IMR-90 (cell line): ENCODE measurements around the gene VEPH1. TPM values are rescaled to one million over a fixed set of nuclear protein-coding genes. Genes with fewer than 3 reads are reported as not detected.

ENCODE experiments used
- ATAC-seq: fragments of 200-7000 bp; cut with Tn5 transposase; 2 replicates; pipeline ENCODE4 v1.9.1; 2020; ENCODE audit warnings: low read depth, mild to moderate bottlenecking, moderate library complexity
- BruUV-seq: library from RNA; stranded (reverse); fragments of 400-500 nt; replicated peaks from 2 replicates; lab custom pipeline; 2021; lab: Mats Ljungman, UMichigan
- CTCF ChIA-PET: fragments of 300-600 bp; formaldehyde crosslinking; extraction: SDS; loops from one replicate; lab custom pipeline; 2021; ENCODE audit warnings: antibody characterized with exemption; lab: Yijun Ruan, JAX
- POLR2A ChIA-PET: fragments of 300-600 bp; sonication (Branson Sonifier 250); formaldehyde crosslinking; loops from one replicate; lab custom pipeline; 2022; ENCODE audit warnings: antibody characterized with exemption; ENCODE audit not compliant: unreplicated experiment; lab: Charles Lee
- DNase-seq: peaks from one replicate; pipeline ENCODE4 v3.0.0; 2013
- H2AFZ ChIP-seq: replicated peaks from 2 replicates; pipeline ENCODE3; 2013; ENCODE audit warnings: low read length, mild to moderate bottlenecking; ENCODE audit not compliant: poor library complexity
- H2AK5ac ChIP-seq: 2 replicates; pipeline ENCODE4 v1.6.1; 2013; ENCODE audit warnings: low read depth, low read length, inconsistent platforms
- H2AK9ac ChIP-seq: replicated peaks from 2 replicates; pipeline ENCODE3; 2013; ENCODE audit warnings: mild to moderate bottlenecking, low read depth, low read length, moderate library complexity; ENCODE audit not compliant: poor library complexity
- H2BK120ac ChIP-seq: 2 replicates; pipeline ENCODE4 v1.6.1; 2013; ENCODE audit warnings: low read depth, low read length, inconsistent platforms
- H2BK15ac ChIP-seq: 3 replicates; pipeline ENCODE4 v1.6.1; 2013; ENCODE audit warnings: low read depth, low read length, inconsistent platforms
- H2BK20ac ChIP-seq: 2 replicates; pipeline ENCODE4 v1.6.1; 2013; ENCODE audit warnings: low read depth, mild to moderate bottlenecking, inconsistent platforms, low read length, moderate library complexity
- H2BK5ac ChIP-seq: 2 replicates; pipeline ENCODE4 v1.6.1; 2013; ENCODE audit warnings: mild to moderate bottlenecking, low read depth, low read length, inconsistent platforms; ENCODE audit not compliant: poor library complexity, severe bottlenecking
- H3K14ac ChIP-seq: replicated peaks from 2 replicates; pipeline ENCODE4 v1.6.1; 2013; ENCODE audit warnings: low read depth, low read length, inconsistent platforms
- H3K18ac ChIP-seq: 2 replicates; pipeline ENCODE4 v1.6.1; 2013; ENCODE audit warnings: low read depth, low read length, control low read depth
- H3K23ac ChIP-seq: 2 replicates; pipeline ENCODE4 v1.6.1; 2013; ENCODE audit warnings: low read depth, low read length, inconsistent platforms
- H3K27ac ChIP-seq: 2 replicates; pipeline ENCODE4 v1.5.1; 2013; ENCODE audit warnings: mild to moderate bottlenecking, control low read depth, low read length; ENCODE audit not compliant: insufficient read depth
- H3K27me3 ChIP-seq: 2 replicates; pipeline ENCODE4 v1.6.1; 2013; ENCODE audit warnings: low read length; ENCODE audit not compliant: control insufficient read depth, insufficient read depth
- H3K36me3 ChIP-seq: 2 replicates; pipeline ENCODE4 v1.6.1; 2013; ENCODE audit warnings: low read length, mixed read lengths; ENCODE audit not compliant: control insufficient read depth, insufficient read depth
- H3K4ac ChIP-seq: 2 replicates; pipeline ENCODE4 v1.6.1; 2013; ENCODE audit warnings: low read depth, low read length, inconsistent platforms
- H3K4me1 ChIP-seq: 2 replicates; pipeline ENCODE4 v1.6.1; 2013; ENCODE audit warnings: low read length, mixed read lengths; ENCODE audit not compliant: control insufficient read depth, insufficient read depth
- H3K4me2 ChIP-seq: 2 replicates; pipeline ENCODE4 v1.6.1; 2013; ENCODE audit warnings: low read depth, mild to moderate bottlenecking, control low read depth, low read length, moderate library complexity
- H3K4me3 ChIP-seq: 2 replicates; pipeline ENCODE4 v1.5.1; 2013; ENCODE audit warnings: low read depth, mild to moderate bottlenecking, control low read depth, low read length, moderate library complexity; ENCODE audit not compliant: insufficient read depth
- H3K56ac ChIP-seq: 2 replicates; pipeline ENCODE4 v1.6.1; 2013; ENCODE audit warnings: low read length, inconsistent platforms; ENCODE audit not compliant: insufficient read depth; ENCODE audit errors: extremely low read depth
- H3K79me1 ChIP-seq, 2 experiments: 2 replicates each; pipeline ENCODE4 v1.6.1; 2013; ENCODE audit warnings: low read length in 2 of 2, inconsistent platforms in 1 of 2, low read depth in 1 of 2
- H3K9ac ChIP-seq: 2 replicates; pipeline ENCODE4 v1.6.1; 2013; ENCODE audit warnings: low read depth, low read length, control low read depth
- H3K9me1 ChIP-seq: 2 replicates; pipeline ENCODE4 v1.6.1; 2013; ENCODE audit warnings: low read length, inconsistent platforms; ENCODE audit not compliant: insufficient read depth
- H3K9me3 ChIP-seq: 2 replicates; pipeline ENCODE4 v1.6.1; 2013; ENCODE audit warnings: low read length; ENCODE audit not compliant: control insufficient read depth, insufficient read depth
- H4K20me1 ChIP-seq: 2 replicates; pipeline ENCODE4 v1.6.1; 2013; ENCODE audit warnings: low read length, inconsistent platforms; ENCODE audit not compliant: insufficient read depth
- H4K5ac ChIP-seq: 2 replicates; pipeline ENCODE4 v1.6.1; 2013; ENCODE audit warnings: mild to moderate bottlenecking, low read depth, low read length, control low read depth
- H4K8ac ChIP-seq, 2 experiments: 2 replicates each; pipeline ENCODE4 v1.6.1; 2013; ENCODE audit warnings: low read depth in 2 of 2, low read length in 2 of 2, control low read depth in 1 of 2, inconsistent platforms in 1 of 2
- H4K91ac ChIP-seq: 2 replicates; pipeline ENCODE4 v1.6.1; 2013; ENCODE audit warnings: low read depth, low read length, inconsistent platforms; ENCODE audit not compliant: insufficient read depth
- CEBPB ChIP-seq: IDR thresholded peaks from 2 replicates; pipeline ENCODE4 v1.6.1; 2012; ENCODE audit warnings: low read depth, low read length, improper control_type of control experiment
- CHD1 ChIP-seq: IDR thresholded peaks from 2 replicates; pipeline ENCODE4 v1.6.1; 2012; ENCODE audit warnings: low read depth, low read length, improper control_type of control experiment
- ELK1 ChIP-seq: fragments of 150-350 bp; IDR thresholded peaks from 2 replicates; pipeline ENCODE4 v1.6.1; 2016; ENCODE audit warnings: low read depth, mild to moderate bottlenecking, low read length, moderate library complexity, borderline replicate concordance
- FOS ChIP-seq: fragments of 150-350 bp; IDR thresholded peaks from 2 replicates; pipeline ENCODE4 v1.6.1; 2016; ENCODE audit warnings: low read depth, low read length
- MAFK ChIP-seq: IDR thresholded peaks from 2 replicates; pipeline ENCODE4 v1.6.1; 2012; ENCODE audit warnings: low read depth, low read length, improper control_type of control experiment
- MAZ ChIP-seq: IDR thresholded peaks from 2 replicates; pipeline ENCODE4 v1.6.1; 2012; ENCODE audit warnings: low read depth, mild to moderate bottlenecking, low read length, improper control_type of control experiment, moderate library complexity, borderline replicate concordance
- MXI1 ChIP-seq: IDR thresholded peaks from 2 replicates; pipeline ENCODE4 v1.6.1; 2012; ENCODE audit warnings: low read depth, mild to moderate bottlenecking, low read length, moderate library complexity, borderline replicate concordance
- NFE2L2 ChIP-seq: fragments of 150-350 bp; IDR thresholded peaks from 2 replicates; pipeline ENCODE4 v1.6.1; 2016; ENCODE audit warnings: low read depth, mild to moderate bottlenecking, low read length
- POLR2A ChIP-seq: IDR thresholded peaks from 2 replicates; pipeline ENCODE4 v1.6.1; 2012; ENCODE audit warnings: mild to moderate bottlenecking, low read depth, low read length
- RAD21 ChIP-seq: IDR thresholded peaks from 2 replicates; pipeline ENCODE4 v1.6.1; 2012; ENCODE audit warnings: low read length, improper control_type of control experiment
- RCOR1 ChIP-seq: IDR thresholded peaks from 2 replicates; pipeline ENCODE4 v1.6.1; 2012; ENCODE audit warnings: mild to moderate bottlenecking, low read length, improper control_type of control experiment; ENCODE audit not compliant: insufficient replicate concordance
- RFX5 ChIP-seq: IDR thresholded peaks from 2 replicates; pipeline ENCODE4 v1.8.0; 2012; ENCODE audit warnings: low read depth, mild to moderate bottlenecking, low read length, moderate library complexity
- SMC3 ChIP-seq: fragments of 150-350 bp; IDR thresholded peaks from 2 replicates; pipeline ENCODE4 v1.6.1; 2016; ENCODE audit warnings: low read depth, mild to moderate bottlenecking, antibody characterized with exemption, low read length, moderate library complexity
- USF2 ChIP-seq: fragments of 150-350 bp; IDR thresholded peaks from 2 replicates; pipeline ENCODE4 v1.6.1; 2017; ENCODE audit warnings: mild to moderate bottlenecking, antibody characterized with exemption, low read length, low read depth
- WGBS, 2 experiments: methylation state at CpG; one replicate each; pipeline versions ENCODE4 v1.1.5 to v1.1.7; 2013; ENCODE audit warnings: missing lambda C conversion rate in 2 of 2; ENCODE audit not compliant: insufficient read length in 1 of 2; ENCODE audit errors: extremely low coverage in 2 of 2; 5-methylcytosine and 5-hydroxymethylcytosine counted together
- dilution Hi-C: fragments of 300-500 bp; cut with HindIII; formaldehyde crosslinking; loops from one replicate; pipeline ENCODE4 v1.14.3; 2018; ENCODE audit warnings: low sequenced_read_pairs; ENCODE audit not compliant: unreplicated experiment
- in situ Hi-C: fragments of 300-500 bp; cut with MboI; formaldehyde crosslinking; loops from 3 replicates; pipeline ENCODE4 v1.14.3; 2019; ENCODE audit warnings: low sequenced_read_pairs, inconsistent platforms, mixed read lengths
- intact Hi-C: fragments of 100-400 bp; cut with micrococcal nuclease; formaldehyde crosslinking; loops from 2 replicates; pipeline ENCODE4 v1.10.0; 2022
- polyA plus RNA-seq, 3 experiments: library from polyadenylated mRNA; depleted of rRNA; stranded (reverse); fragments of >200 nt; gene quantifications; 2 replicates each; pipeline ENCODE4 v1.2.3, GENCODE V29; 2012; ENCODE audit warnings: low replicate concordance in 1 of 3
- total RNA-seq: library from RNA; depleted of rRNA; stranded (reverse); fragments of >200 nt; gene quantifications from 2 replicates; pipeline ENCODE4 v1.2.3, GENCODE V29; 2012

Gene VEPH1
- total and polyA plus RNA-seq, 2 of the 4 experiments (the other 2 are of a cell fraction), result 30.5 to 130 TPM

GRCh38 chr3:157369727-157370421, 133.3 kb downstream of the VEPH1 start:
- Histone ChIP-seq H2AFZ (no peak overlapping the region), H3K27me3 (no peaks in the 10 kb centered on the region), H3K14ac (no peak overlapping the region), H3K4me2 (no peak overlapping the region), H4K20me1 (no peaks in the 10 kb centered on the region), H4K5ac (no peak overlapping the region), H2BK15ac (no peak overlapping the region), H3K56ac (no peak overlapping the region), H3K4me1 (peaks cover 2% of the 10 kb centered on the region; the same call in 1 of the 2 replicates), H3K36me3 (no peaks in the 10 kb centered on the region), H3K9ac (no peak overlapping the region), H3K27ac (no peak overlapping the region), H3K4me3 (no peak overlapping the region), H2AK5ac (no peak overlapping the region), H3K18ac (no peak overlapping the region), H2BK120ac (no peak overlapping the region), H2BK20ac (no peak overlapping the region), H3K23ac (no peak overlapping the region), H3K79me1 (no peaks in the 10 kb centered on the region), H3K9me1 (peaks cover 3% of the 10 kb centered on the region; the same call in 1 of the 2 replicates), H2AK9ac (no peak overlapping the region), H3K4ac (no peak overlapping the region), H2BK5ac (no peak overlapping the region), H3K9me3 (no peaks in the 10 kb centered on the region), H4K8ac (no peak overlapping the region), H4K91ac (no peak overlapping the region)
- TF ChIP-seq RCOR1, result no peak
- TF ChIP-seq RAD21, result no peak
- TF ChIP-seq ELK1, result no peak
- no peak for TF ChIP-seq MXI1
- no peak for TF ChIP-seq SMC3
- no peak for TF ChIP-seq RFX5
- TF ChIP-seq CEBPB, result no peak
- no peak for TF ChIP-seq USF2
- no peak for TF ChIP-seq MAZ
- TF ChIP-seq NFE2L2, result no peak
- TF ChIP-seq POLR2A, result no peak
- TF ChIP-seq FOS, result no peak
- no peak for TF ChIP-seq CHD1
- no peak for TF ChIP-seq MAFK
- ChIA-PET CTCF (no interaction called here), POLR2A (no interaction called here)
- no TSS peak for BruUV-seq
- no peak for DNase-seq
- dilution Hi-C loops (no loop called here), intact Hi-C loops (loop anchor here (5.0 kb wide), 1 partner anchor 47 kb away; no protein-coding TSS in a partner anchor), in situ Hi-C loops (no loop called here)
- no CpG with 5 or more reads among the region's 4 CpGs for WGBS, 2 experiments
- ATAC-seq, result no peak
